Suprapubic skin (tissue), 4 donors: Measurements from ENCODE around the gene CACNA1G. TPM values are rescaled to one million over a fixed set of nuclear protein-coding genes. Genes with fewer than 3 reads are reported as not detected.

Experiments
- DNase-seq, 2 donors: peaks; one replicate each; pipeline ENCODE4 v3.0.0-alpha.2; 2019; ENCODE audit warnings: low spot score in 2 of 2
- H3K27ac ChIP-seq: fragments of 200-600 bp; sonication (generic); one replicate; pipeline ENCODE4 v1.5.1; 2019
- H3K27me3 ChIP-seq: fragments of 200-600 bp; sonication (generic); one replicate; pipeline ENCODE4 v1.5.1; 2019
- H3K36me3 ChIP-seq: fragments of 200-600 bp; sonication (generic); one replicate; pipeline ENCODE4 v1.5.1; 2019
- H3K4me1 ChIP-seq: fragments of 200-600 bp; sonication (generic); one replicate; pipeline ENCODE4 v1.5.1; 2019
- H3K4me3 ChIP-seq: fragments of 200-600 bp; sonication (generic); one replicate; pipeline ENCODE4 v1.5.1; 2019; ENCODE audit warnings: mild to moderate bottlenecking
- H3K9me3 ChIP-seq: fragments of 200-600 bp; sonication (generic); one replicate; pipeline ENCODE4 v1.5.1; 2019
- CTCF ChIP-seq, 2 donors: fragments of 200-600 bp in 1 of 2; fragments of 450-650 bp in 1 of 2; sonication (generic) in 1 of 2; IDR thresholded peaks; one replicate each; pipeline ENCODE4 v1.5.1; 2016 to 2019; ENCODE audit warnings: antibody characterized with exemption in 2 of 2, mild to moderate bottlenecking in 1 of 2, moderate library complexity in 1 of 2
- EP300 ChIP-seq: sonication (generic); formaldehyde crosslinking; IDR thresholded peaks from one replicate; pipeline ENCODE4 v1.6.1; 2017; ENCODE audit warnings: antibody characterized with exemption
- POLR2A ChIP-seq, 2 donors: fragments of 450-650 bp; IDR thresholded peaks; one replicate each; pipeline ENCODE4 v1.6.1; 2017; ENCODE audit warnings: antibody characterized with exemption in 2 of 2, mild to moderate bottlenecking in 2 of 2, moderate library complexity in 2 of 2
- POLR2AphosphoS5 ChIP-seq, 3 donors: sonication (generic); formaldehyde crosslinking; IDR thresholded peaks; one replicate each; pipeline ENCODE4 v1.6.1; 2017; ENCODE audit warnings: antibody characterized with exemption in 3 of 3
- WGBS: methylation state at CpG from one replicate; pipeline ENCODE4 v1.1.5; 2018; 5-methylcytosine and 5-hydroxymethylcytosine counted together
- total RNA-seq, 4 donors: library from RNA; depleted of rRNA; stranded (reverse); fragments of >200 nt; gene quantifications; one replicate each; pipeline ENCODE4 v1.1.0, GENCODE V29; 2016

The CACNA1G gene
- total RNA-seq, 4 donors from 2014 or later, result 1.1 to 9.9 (median 2.7) TPM

- H3K27me3 ChIP-seq, result peaks cover 17% of the 10 kb centered on the region
- H3K27ac ChIP-seq, result no peak overlapping the region
- H3K9me3 ChIP-seq, result no peaks in the 10 kb centered on the region
- TF ChIP-seq POLR2A (IDR thresholded peaks at IDR 0.05) (no peak), EP300 (no peak), CTCF (IDR thresholded peaks at IDR 0.05) (no peak), POLR2AphosphoS5 (IDR thresholded peaks at IDR 0.05) (no peak)
- H3K4me3 ChIP-seq, result no peak overlapping the region
- 64% methylated on average over 10 of the region's 26 CpGs for WGBS
- peaks cover 5% of the 10 kb centered on the region for H3K4me1 ChIP-seq
- H3K36me3 ChIP-seq, result no peaks in the 10 kb centered on the region
- no peak for DNase-seq
Measured at GRCh38 chr17:50613007-50613992, 52.8 kb downstream of the CACNA1G start.

DNA sequence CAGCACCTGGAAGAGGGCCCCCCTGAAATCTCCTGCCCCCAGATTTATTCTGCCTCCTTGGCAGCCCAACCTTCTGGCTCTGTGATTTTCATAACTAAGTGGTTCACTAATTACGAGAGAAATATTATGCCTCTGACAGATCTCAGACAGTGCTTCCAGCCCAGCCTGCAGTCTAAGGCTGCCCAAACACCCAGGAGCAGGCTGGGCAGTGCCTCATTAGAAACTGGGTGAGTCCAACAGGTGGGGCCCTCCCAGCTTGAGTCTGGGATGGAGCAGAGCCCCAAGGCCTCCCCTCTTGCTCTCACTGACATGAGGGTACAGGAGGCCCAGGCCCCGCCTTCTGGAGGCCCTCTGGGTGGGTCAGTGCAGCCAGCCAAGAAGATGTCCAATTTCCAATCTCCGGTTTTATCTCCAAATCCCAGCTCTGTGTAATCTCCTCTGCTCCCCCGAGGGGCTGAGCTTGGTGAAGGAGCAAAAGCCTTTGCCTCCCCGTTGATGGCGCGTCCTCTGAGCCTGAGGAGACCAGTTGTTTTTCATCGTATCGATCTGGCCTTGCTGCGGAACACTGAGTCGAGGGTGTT lies 54.0 kb downstream of the CACNA1G start:
- no peak overlapping the region for H3K4me3 ChIP-seq
- WGBS, result 63% methylated on average over 11 of the region's 11 CpGs
- TF ChIP-seq EP300 (no peak), POLR2A (IDR thresholded peaks at IDR 0.05) (no peak), POLR2AphosphoS5 (IDR thresholded peaks at IDR 0.05) (no peak), CTCF (IDR thresholded peaks at IDR 0.05) (no peak)
- peaks cover 11% of the 10 kb centered on the region for H3K4me1 ChIP-seq
- peaks cover 5% of the 10 kb centered on the region for H3K27me3 ChIP-seq
- H3K27ac ChIP-seq, result no peak overlapping the region
- no peaks in the 10 kb centered on the region for H3K36me3 ChIP-seq
- DNase-seq, result no peak
- H3K9me3 ChIP-seq, result no peaks in the 10 kb centered on the region

GRCh38 chr17:50615828-50616227 lies 55.3 kb downstream of the CACNA1G start:
- Histone ChIP-seq H3K27ac (no peak overlapping the region), H3K36me3 (no peaks in the 10 kb centered on the region), H3K9me3 (no peaks in the 10 kb centered on the region), H3K4me1 (peaks cover 11% of the 10 kb centered on the region), H3K4me3 (no peak overlapping the region), H3K27me3 (peaks cover 1% of the 10 kb centered on the region)
- WGBS, result 96% methylated on average over 5 of the region's 7 CpGs
- TF ChIP-seq POLR2AphosphoS5 (IDR thresholded peaks at IDR 0.05) (no peak), CTCF (IDR thresholded peaks at IDR 0.05) (no peak)
- DNase-seq, result no peak

DNA sequence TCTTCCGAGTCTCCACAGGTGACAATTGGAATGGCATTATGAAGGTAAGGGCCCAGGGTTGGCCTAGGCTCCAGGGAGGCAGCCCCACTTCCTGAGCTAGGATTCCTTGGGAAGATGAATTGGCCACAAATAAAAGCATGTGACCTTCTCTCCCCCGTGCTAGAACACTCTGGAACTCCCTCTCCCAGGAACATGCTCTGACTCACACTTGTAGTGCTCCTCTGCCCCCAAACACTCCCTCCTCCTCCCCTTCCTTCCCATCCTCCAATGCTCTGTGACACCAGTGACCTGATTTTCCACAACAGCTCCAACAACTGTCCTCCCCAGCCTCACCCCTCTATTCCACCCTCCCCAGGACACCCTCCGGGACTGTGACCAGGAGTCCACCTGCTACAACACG lies 57.8 kb downstream of the CACNA1G start:
- DNase-seq, result no peak
- Histone ChIP-seq H3K4me3 (no peak overlapping the region), H3K27ac (no peak overlapping the region), H3K9me3 (no peaks in the 10 kb centered on the region), H3K27me3 (peaks cover 15% of the 10 kb centered on the region), H3K4me1 (peaks cover 8% of the 10 kb centered on the region), H3K36me3 (no peaks in the 10 kb centered on the region)
- WGBS, result 66% methylated on average over 4 of the region's 4 CpGs
- no peak for TF ChIP-seq POLR2A (IDR thresholded peaks at IDR 0.05)
- TF ChIP-seq EP300, result no peak
- TF ChIP-seq POLR2AphosphoS5 (IDR thresholded peaks at IDR 0.05), result no peak

DNA sequence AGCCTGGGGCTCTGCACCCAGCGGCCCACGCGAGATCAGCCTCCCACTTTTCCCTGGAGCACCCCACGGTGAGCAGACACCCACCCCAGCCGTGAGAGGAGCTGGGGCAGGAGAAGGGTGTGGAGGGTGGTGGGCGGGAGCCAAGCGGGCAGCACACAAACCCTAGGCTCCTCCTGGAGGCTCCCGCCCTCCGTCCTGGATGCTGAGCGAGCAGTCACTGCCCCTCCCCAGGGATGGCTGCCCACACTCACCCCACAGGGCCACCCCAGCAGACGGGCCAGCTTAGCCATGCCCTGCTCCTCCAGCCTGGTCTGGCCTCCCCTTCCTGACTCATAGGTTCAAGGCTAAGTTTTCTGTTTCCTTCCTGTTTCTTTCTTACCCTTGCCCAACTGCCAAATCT lies 58.4 kb downstream of the CACNA1G start:
- no peaks in the 10 kb centered on the region for H3K36me3 ChIP-seq
- 74% methylated on average over 8 of the region's 11 CpGs for WGBS
- H3K9me3 ChIP-seq, result no peaks in the 10 kb centered on the region
- H3K4me3 ChIP-seq, result no peak overlapping the region
- no peak overlapping the region for H3K27ac ChIP-seq
- peaks cover 6% of the 10 kb centered on the region for H3K4me1 ChIP-seq
- H3K27me3 ChIP-seq, result peaks cover 19% of the 10 kb centered on the region
- DNase-seq, result no peak
- TF ChIP-seq POLR2AphosphoS5 (IDR thresholded peaks at IDR 0.05), result no peak
- no peak for TF ChIP-seq POLR2A (IDR thresholded peaks at IDR 0.05)
- no peak for TF ChIP-seq CTCF (IDR thresholded peaks at IDR 0.05)
- TF ChIP-seq EP300, result no peak
